H1 (cell line): ENCODE results near the gene SEMA7A.

Experiments used
- TAF1 ChIP-seq: IDR thresholded peaks from 2 replicates; pipeline ENCODE4 v1.6.1; 2011; ENCODE audit warnings: mild to moderate bottlenecking, low read depth, low read length
- USF2 ChIP-seq: IDR thresholded peaks from 2 replicates; pipeline ENCODE4 v1.6.1; 2011; ENCODE audit warnings: low read length, improper control_type of control experiment
- TF ChIP-seq, protein P1 (sequence below), 3 experiments: IDR thresholded peaks; 1 replicate in 2 of 3; 2 replicates in 1 of 3; pipeline versions ENCODE4 v1.5.1 to v1.6.1; 2011; ENCODE audit warnings: low read length in 3 of 3, mild to moderate bottlenecking in 3 of 3, inconsistent platforms in 2 of 3, low read depth in 1 of 3, moderate library complexity in 1 of 3; ENCODE audit not compliant: insufficient read depth in 1 of 3; ENCODE audit errors: control extremely low read depth in 1 of 3

DNA sequence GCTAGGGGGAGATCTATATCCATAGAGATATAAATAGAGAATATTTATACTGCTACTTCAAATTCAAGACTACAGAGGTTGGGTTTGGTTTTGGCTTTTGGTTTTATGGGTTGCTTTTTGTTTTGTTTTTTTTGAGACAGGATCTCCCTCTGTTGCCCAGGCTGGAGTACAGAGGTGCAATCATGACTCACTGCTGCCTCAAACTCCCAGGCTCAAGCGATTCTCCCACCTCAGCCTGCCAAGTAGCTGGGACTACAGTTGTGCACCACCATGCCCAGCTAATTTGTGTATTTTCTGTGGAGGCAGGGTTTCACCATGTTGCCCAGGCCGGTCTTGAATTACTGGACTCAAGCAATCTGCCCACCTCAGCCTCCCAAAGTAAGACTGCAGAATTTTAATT is 31.1 kb upstream of the SEMA7A start:
- TF ChIP-seq, protein P1, sequence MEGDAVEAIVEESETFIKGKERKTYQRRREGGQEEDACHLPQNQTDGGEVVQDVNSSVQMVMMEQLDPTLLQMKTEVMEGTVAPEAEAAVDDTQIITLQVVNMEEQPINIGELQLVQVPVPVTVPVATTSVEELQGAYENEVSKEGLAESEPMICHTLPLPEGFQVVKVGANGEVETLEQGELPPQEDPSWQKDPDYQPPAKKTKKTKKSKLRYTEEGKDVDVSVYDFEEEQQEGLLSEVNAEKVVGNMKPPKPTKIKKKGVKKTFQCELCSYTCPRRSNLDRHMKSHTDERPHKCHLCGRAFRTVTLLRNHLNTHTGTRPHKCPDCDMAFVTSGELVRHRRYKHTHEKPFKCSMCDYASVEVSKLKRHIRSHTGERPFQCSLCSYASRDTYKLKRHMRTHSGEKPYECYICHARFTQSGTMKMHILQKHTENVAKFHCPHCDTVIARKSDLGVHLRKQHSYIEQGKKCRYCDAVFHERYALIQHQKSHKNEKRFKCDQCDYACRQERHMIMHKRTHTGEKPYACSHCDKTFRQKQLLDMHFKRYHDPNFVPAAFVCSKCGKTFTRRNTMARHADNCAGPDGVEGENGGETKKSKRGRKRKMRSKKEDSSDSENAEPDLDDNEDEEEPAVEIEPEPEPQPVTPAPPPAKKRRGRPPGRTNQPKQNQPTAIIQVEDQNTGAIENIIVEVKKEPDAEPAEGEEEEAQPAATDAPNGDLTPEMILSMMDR (IDR thresholded peaks at IDR 0.05; ENCODE audit: control extremely low read depth in 1 of 3, insufficient read depth in 1 of 3, low read depth in 1 of 3, low read length in 3 of 3): no peak
- TF ChIP-seq USF2: no peak
- TF ChIP-seq TAF1: no peak
